Lung (tissue), 12 donors: ENCODE results near the gene PPP6R3. TPM values are rescaled to one million over a fixed set of nuclear protein-coding genes. Genes with fewer than 3 reads are reported as not detected.
A peak's percentile ranks its signal among the peaks of the same experiment; 100 is the strongest.

Experiments
- ATAC-seq: fragments of 200-7000 bp; cut with Tn5 transposase; one replicate; pipeline ENCODE4 v1.9.1; 2020; ENCODE audit warnings: moderate number of reproducible peaks; ENCODE audit not compliant: insufficient read depth, low FRiP score
- DNase-seq, 3 donors: peaks; one replicate each; pipeline ENCODE4 v3.0.0-alpha.2; 2013 to 2017
- H3K27ac ChIP-seq, 2 donors: one replicate each; pipeline ENCODE4 v1.5.1; 2013; ENCODE audit warnings: mild to moderate bottlenecking in 2 of 2, moderate library complexity in 2 of 2, control low read depth in 1 of 2, inconsistent platforms in 1 of 2, low read depth in 1 of 2, low read length in 1 of 2
- H3K27me3 ChIP-seq, 3 donors: one replicate each; pipeline ENCODE4 v1.5.1; 2013; ENCODE audit warnings: low read length in 2 of 3; ENCODE audit not compliant: control insufficient read depth in 3 of 3, insufficient read depth in 3 of 3
- H3K36me3 ChIP-seq, 4 donors: one replicate each; pipeline ENCODE4 v1.5.1; 2013; ENCODE audit warnings: low read length in 4 of 4, mild to moderate bottlenecking in 1 of 4, moderate library complexity in 1 of 4; ENCODE audit not compliant: control insufficient read depth in 4 of 4, insufficient read depth in 4 of 4
- H3K4me1 ChIP-seq, 5 donors: one replicate each; pipeline ENCODE4 v1.5.1; 2013; ENCODE audit warnings: low read length in 5 of 5, mild to moderate bottlenecking in 2 of 5, moderate library complexity in 1 of 5; ENCODE audit not compliant: control insufficient read depth in 5 of 5, insufficient read depth in 5 of 5
- H3K4me3 ChIP-seq: one replicate; pipeline ENCODE4 v1.5.1; 2013; ENCODE audit warnings: mild to moderate bottlenecking, control low read depth, moderate library complexity
- H3K9ac ChIP-seq, 2 donors: one replicate each; pipeline ENCODE4 v1.5.1; 2013; ENCODE audit warnings: low read length in 2 of 2, control low read depth in 1 of 2; ENCODE audit not compliant: insufficient read depth in 1 of 2
- H3K9me3 ChIP-seq, 4 donors: one replicate each; pipeline ENCODE4 v1.5.1; 2013; ENCODE audit warnings: low read length in 3 of 4, mild to moderate bottlenecking in 1 of 4, moderate library complexity in 1 of 4; ENCODE audit not compliant: control insufficient read depth in 4 of 4, insufficient read depth in 3 of 4
- CTCF ChIP-seq: IDR thresholded peaks from 2 replicates; pipeline ENCODE4 v1.5.1; 2012; ENCODE audit warnings: mild to moderate bottlenecking; ENCODE audit errors: control extremely low read depth, extremely low read depth
- WGBS, 2 donors: extraction: QIAGEN DNeasy Blood & Tissue Kit; methylation state at CpG; one replicate each; pipeline ENCODE4 v1.1.7; 2013; 5-methylcytosine and 5-hydroxymethylcytosine counted together
- polyA plus RNA-seq, 2 donors: library from polyadenylated mRNA; stranded (reverse); fragments of 200-250 nt; gene quantifications; one replicate each; pipeline ENCODE4 v1.2.1, GENCODE V29; 2013
- total RNA-seq, 2 donors: library from RNA; depleted of rRNA in 1 of 2; stranded (reverse); fragments of >200 nt in 1 of 2; gene quantifications; one replicate each; pipeline ENCODE4 v1.2.1, GENCODE V29; 2014 to 2021
- donor health status: control.
- donor health status: control.
- donor health status: Bipolar disorder and iron deficiency.
- donor health status: healthy.
- donor health status: DM: yes; HTN: yes; CAD: no.

Gene PPP6R3
- total and polyA plus RNA-seq, 4 donors, result 28.5 to 217 (median 60.7) TPM

- H3K4me1 ChIP-seq, result peaks cover 17 to 32% (median 30%) of the 10 kb centered on the region in 5 donors
- H3K9ac ChIP-seq, result no peak overlapping the region
- WGBS, 2 donors, result 89 to 90% methylated on average over 4 of the region's 4 CpGs
- no peak overlapping the region for H3K4me3 ChIP-seq
- no peaks in the 10 kb centered on the region for H3K9me3 ChIP-seq
- no peak for TF ChIP-seq CTCF
- H3K36me3 ChIP-seq, result peaks cover 0 to 11% (median 4%) of the 10 kb centered on the region in 4 donors
- DNase-seq, result peak in 2 of 3 donors; percentile 40 to 55
- H3K27ac ChIP-seq, result no peak overlapping the region
- no peak for ATAC-seq
- H3K27me3 ChIP-seq, result no peaks in the 10 kb centered on the region
Observed at GRCh38 chr11:68470304-68470811, 9.8 kb downstream of the PPP6R3 start.

GRCh38 chr11:68471360-68472340 lies 11.1 kb downstream of the PPP6R3 start:
- DNase-seq, result no peak
- Histone ChIP-seq H3K27me3 (no peaks in the 10 kb centered on the region), H3K27ac (no peak overlapping the region), H3K9me3 (no peaks in the 10 kb centered on the region), H3K36me3 (peaks cover 0 to 11% (median 4%) of the 10 kb centered on the region in 4 donors), H3K4me3 (no peak overlapping the region), H3K4me1 (peaks cover 12 to 31% (median 27%) of the 10 kb centered on the region in 5 donors), H3K9ac (no peak overlapping the region)
- TF ChIP-seq CTCF, result no peak
- peak; percentile 15 for ATAC-seq
- 64 to 77% methylated on average over 17 of the region's 17 CpGs for WGBS, 2 donors

DNA sequence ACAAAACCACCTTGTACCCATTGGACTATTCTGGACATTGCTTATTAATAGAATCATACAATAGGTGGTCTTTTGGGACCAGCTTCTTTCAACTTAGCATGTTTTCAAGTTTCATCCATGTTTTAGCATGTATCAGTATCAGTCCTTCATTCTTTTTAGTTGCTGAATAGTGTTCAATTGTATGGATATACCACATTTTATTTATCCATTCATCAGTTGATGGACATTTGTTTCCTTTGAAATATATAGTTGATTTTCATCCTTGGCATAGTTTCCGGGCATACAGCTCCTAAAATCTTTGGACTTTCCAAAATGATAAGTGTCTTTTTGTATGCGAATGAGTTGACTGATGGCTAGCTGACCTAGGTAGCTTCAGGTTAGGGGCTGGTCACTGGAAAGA lies 12.2 kb downstream of the PPP6R3 start:
- no peak for ATAC-seq
- Histone ChIP-seq H3K27me3 (no peaks in the 10 kb centered on the region), H3K4me3 (no peak overlapping the region), H3K4me1 (peaks cover 11 to 31% (median 26%) of the 10 kb centered on the region in 5 donors), H3K27ac (no peak overlapping the region), H3K9ac (no peak overlapping the region), H3K36me3 (peaks cover 0 to 11% (median 4%) of the 10 kb centered on the region in 4 donors), H3K9me3 (no peaks in the 10 kb centered on the region)
- WGBS, 2 donors, result 97 to 99% methylated on average over 2 of the region's 2 CpGs
- TF ChIP-seq CTCF, result no peak
- no peak for DNase-seq
